Ectodermal cell (in vitro differentiated cells): ENCODE measurements around the gene EPHB2.

Experiments
- H3K27ac ChIP-seq: 2 replicates; pipeline ENCODE4 v1.7.0; 2013; ENCODE audit warnings: mild to moderate bottlenecking, low read depth, low read length; ENCODE audit not compliant: insufficient read depth, poor library complexity, severe bottlenecking
- H3K27me3 ChIP-seq: 2 replicates; pipeline ENCODE4 v1.7.0; 2013; ENCODE audit warnings: mild to moderate bottlenecking, low read length; ENCODE audit not compliant: insufficient read depth, control insufficient read depth, poor library complexity, severe bottlenecking
- H3K36me3 ChIP-seq: one replicate; pipeline ENCODE4 v1.7.0; 2013; ENCODE audit warnings: low read length; ENCODE audit not compliant: control insufficient read depth, insufficient read depth
- H3K4me1 ChIP-seq: one replicate; pipeline ENCODE4 v1.7.0; 2013; ENCODE audit warnings: low read length; ENCODE audit not compliant: control insufficient read depth, insufficient read depth
- H3K4me3 ChIP-seq: 2 replicates; pipeline ENCODE4 v1.7.0; 2013; ENCODE audit warnings: low read depth, low read length, control low read depth; ENCODE audit not compliant: insufficient read depth
- H3K9me3 ChIP-seq: 2 replicates; pipeline ENCODE4 v1.7.0; 2013; ENCODE audit warnings: mild to moderate bottlenecking, low read length, moderate library complexity; ENCODE audit not compliant: control insufficient read depth
- WGBS, 2 experiments: methylation state at CpG; one replicate each; pipeline ENCODE4 v1.1.7; 2013; ENCODE audit warnings: missing lambda C conversion rate in 2 of 2; 5-methylcytosine and 5-hydroxymethylcytosine counted together

Gene EPHB2

DNA sequence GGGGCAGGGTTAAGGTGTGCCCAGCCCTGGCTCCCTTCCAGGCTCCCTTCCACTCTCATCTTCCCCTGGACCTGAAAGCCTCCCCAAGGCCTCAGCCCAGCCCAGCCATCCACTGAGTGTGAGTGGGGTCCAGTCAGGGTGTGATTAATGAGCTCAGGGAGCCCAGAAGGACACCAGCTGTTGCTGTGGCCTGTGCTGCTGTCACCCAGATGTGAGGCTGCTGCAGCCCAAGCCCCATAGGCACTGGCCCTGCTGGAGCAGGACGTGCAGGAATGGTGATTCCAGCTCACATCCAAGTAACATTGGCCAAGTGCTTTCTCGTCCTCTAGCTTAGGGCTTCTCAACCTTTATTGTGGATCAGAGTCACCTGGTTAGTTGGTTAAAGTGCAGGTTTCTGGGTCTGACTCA, 77.6 kb downstream of the EPHB2 start:
- 88 to 90% methylated on average over 2 of the region's 2 CpGs for WGBS, 2 experiments
- Histone ChIP-seq H3K27ac (no peak overlapping the region), H3K36me3 (no peaks in the 10 kb centered on the region), H3K9me3 (no peaks in the 10 kb centered on the region), H3K4me1 (peaks cover 18% of the 10 kb centered on the region), H3K27me3 (no peaks in the 10 kb centered on the region), H3K4me3 (no peak overlapping the region)

DNA sequence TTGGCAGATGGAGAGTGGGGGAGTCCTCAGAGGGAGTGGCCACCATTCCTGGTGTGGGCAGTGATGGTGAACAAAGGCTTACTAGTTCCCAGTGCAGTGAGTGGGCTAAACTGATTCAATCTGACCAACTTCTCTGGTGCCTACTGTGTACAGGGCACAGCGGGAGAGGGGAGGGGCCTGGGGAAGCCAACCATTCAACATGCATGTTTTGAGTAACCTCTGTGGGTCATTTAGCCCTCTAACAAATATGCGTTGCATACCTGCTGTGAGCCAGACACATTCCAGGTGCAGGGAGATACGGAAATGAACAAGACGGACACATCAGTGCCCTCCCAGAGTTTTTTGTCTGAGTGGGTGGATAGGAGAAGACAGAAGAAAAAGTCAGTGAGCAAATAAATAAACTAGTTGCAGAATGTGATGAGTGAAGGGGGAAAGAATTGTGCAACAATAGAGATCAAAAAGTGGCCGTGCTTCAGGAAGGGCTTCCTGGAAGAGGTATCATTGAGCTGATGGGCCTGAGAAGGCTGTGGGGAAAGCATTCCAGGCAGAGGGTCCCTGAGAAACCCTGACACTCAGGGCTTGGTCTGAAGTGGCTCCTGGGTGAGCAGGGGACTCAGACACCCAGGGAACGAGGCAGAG, 78.8 kb downstream of the EPHB2 start:
- Histone ChIP-seq H3K27me3 (no peaks in the 10 kb centered on the region), H3K27ac (no peak overlapping the region), H3K4me3 (no peak overlapping the region), H3K4me1 (peaks cover 18% of the 10 kb centered on the region), H3K9me3 (no peaks in the 10 kb centered on the region), H3K36me3 (no peaks in the 10 kb centered on the region)
- WGBS, 2 experiments: 81 to 82% methylated on average over 6 of the region's 6 CpGs

- H3K9me3 ChIP-seq: no peaks in the 10 kb centered on the region
- 85 to 87% methylated on average over 13 of the region's 13 CpGs for WGBS, 2 experiments
- peaks cover 18% of the 10 kb centered on the region for H3K4me1 ChIP-seq
- no peak overlapping the region for H3K27ac ChIP-seq
- H3K27me3 ChIP-seq: no peaks in the 10 kb centered on the region
- H3K36me3 ChIP-seq: no peaks in the 10 kb centered on the region
- no peak overlapping the region for H3K4me3 ChIP-seq
These were observed 79.8 kb downstream of the EPHB2 start for GRCh38 chr1:22790232-22791008.

DNA sequence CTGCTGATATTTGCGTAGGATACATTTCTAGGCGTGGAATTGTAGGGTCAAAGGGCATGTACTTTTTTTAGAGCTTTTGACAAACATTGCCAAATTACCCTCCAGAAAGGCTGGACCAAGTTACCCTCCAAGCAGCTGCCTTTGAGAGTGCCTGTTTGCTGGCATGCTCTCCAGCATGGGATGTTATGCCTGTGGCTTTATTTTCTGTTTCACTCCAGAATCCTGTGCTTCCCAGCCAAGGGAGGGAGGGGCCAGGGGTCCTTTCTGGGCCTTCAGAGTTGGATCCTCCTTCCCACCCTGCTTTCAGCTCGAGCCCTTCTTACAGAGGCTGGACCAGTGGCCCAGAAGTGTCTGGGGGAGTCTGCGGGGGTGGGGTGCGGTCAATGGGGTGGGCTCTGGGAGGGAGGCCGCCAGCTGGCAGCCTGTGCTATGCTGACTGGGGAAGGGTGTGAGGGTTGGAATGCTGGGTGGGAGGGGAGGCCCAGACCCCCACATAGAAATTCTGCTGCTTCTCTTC, 81.2 kb downstream of the EPHB2 start:
- Histone ChIP-seq H3K36me3 (no peaks in the 10 kb centered on the region), H3K27ac (no peak overlapping the region), H3K9me3 (no peaks in the 10 kb centered on the region), H3K4me1 (peaks cover 18% of the 10 kb centered on the region), H3K4me3 (no peak overlapping the region), H3K27me3 (no peaks in the 10 kb centered on the region)
- WGBS, 2 experiments: 84 to 87% methylated on average over 6 of the region's 6 CpGs

DNA sequence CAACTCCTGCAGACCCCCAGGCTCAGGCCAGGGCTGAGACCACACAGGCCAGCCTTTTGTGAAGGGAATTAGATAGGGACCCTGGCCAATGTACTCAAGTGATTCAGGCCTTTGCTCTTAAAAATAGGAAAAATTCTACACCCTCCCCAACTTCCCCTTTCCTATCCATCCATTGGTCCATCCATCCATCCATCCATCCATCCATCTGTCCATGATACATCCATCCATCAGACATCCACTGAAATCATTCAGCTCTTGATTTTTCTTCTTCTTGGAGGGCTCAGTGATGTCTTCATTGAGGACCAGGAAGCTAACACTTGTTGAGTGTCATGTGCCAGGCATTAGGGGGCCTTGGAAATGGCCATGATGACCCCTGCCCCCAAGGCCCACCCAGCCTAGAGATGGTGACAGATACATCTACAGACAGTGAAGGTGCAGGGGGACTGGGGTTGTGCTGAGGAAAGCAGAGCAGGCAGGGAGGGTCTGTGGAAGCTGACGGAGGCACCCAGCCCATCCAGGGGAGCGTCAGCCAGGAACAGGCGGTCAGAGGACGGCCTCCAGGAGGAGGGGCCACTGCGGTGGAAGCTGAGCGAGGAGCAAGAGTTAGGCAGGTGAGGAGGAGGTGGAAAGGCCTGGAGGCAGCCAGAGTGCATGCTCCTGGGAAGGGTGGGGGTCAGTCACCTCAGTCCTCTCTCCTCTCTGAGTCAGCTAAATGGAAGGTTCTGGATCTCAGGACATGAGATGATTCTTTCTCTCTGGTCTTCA, 81.9 kb downstream of the EPHB2 start:
- no peak overlapping the region for H3K27ac ChIP-seq
- H3K36me3 ChIP-seq: no peaks in the 10 kb centered on the region
- H3K4me3 ChIP-seq: no peak overlapping the region
- H3K9me3 ChIP-seq: no peaks in the 10 kb centered on the region
- WGBS, 2 experiments: 62 to 71% methylated on average over 6 of the region's 6 CpGs
- no peaks in the 10 kb centered on the region for H3K27me3 ChIP-seq
- peaks cover 23% of the 10 kb centered on the region for H3K4me1 ChIP-seq

DNA sequence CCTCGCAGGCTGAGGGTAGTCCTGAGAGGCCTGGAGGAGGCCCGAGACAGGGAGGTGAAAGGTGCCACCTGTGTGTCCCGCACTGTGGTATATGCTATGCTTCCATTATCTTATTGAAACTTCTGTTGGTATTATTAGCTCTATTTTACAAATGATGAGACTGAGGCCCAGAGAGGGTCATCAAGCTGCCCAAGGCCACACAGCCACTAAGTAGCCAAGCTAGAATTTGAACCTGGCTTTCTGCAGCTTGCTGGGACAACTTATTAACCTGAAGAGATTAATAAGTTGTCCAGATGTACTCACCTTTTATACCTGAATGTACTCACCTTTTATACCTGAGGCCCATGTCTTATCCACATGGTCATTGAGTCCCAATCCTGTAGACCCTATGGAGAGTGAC, 83.0 kb downstream of the EPHB2 start:
- Histone ChIP-seq H3K27ac (no peak overlapping the region), H3K4me1 (peaks cover 25% of the 10 kb centered on the region), H3K9me3 (no peaks in the 10 kb centered on the region), H3K36me3 (no peaks in the 10 kb centered on the region), H3K27me3 (no peaks in the 10 kb centered on the region), H3K4me3 (no peak overlapping the region)
- 94 to 96% methylated on average over 3 of the region's 3 CpGs for WGBS, 2 experiments

DNA sequence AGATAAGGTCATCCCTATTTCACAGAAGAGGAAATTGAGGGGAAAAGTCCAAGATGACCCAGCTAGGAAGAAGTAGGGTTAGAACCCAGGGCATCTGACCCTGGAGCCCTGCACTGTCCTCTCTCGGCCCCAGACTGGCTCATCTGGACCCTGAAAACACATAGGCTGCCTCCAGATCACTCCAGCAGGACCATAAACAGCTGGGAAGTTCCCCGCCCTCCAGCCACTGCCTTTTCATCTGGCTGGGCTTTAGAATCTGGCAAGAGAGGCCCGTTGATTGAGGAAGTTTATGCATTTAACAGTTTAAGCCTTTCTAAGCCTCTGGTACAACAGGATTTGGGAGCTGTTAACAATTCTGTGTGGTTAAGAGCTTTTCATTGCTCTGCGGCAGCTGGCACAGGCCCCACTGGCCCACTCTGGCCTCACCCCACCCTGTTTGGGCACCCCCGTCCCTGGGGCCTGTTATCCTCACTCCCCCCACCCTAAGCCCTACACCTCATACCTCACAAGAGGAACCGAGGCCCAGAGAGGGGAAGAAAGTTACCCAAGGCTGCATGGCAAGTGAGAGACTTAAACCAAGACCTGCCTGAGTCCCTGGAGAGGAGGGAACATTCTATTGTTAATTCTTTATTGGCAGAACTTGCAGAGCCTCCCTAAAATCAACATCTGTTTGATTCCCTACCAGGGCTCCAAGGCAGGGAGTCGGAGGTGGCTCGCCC, 84.2 kb downstream of the EPHB2 start:
- no peak overlapping the region for H3K4me3 ChIP-seq
- H3K36me3 ChIP-seq: no peaks in the 10 kb centered on the region
- no peaks in the 10 kb centered on the region for H3K27me3 ChIP-seq
- no peaks in the 10 kb centered on the region for H3K9me3 ChIP-seq
- 55 to 66% methylated on average over 8 of the region's 8 CpGs for WGBS, 2 experiments
- peak overlapping the region; percentile 28 for H3K27ac ChIP-seq
- peaks cover 21% of the 10 kb centered on the region for H3K4me1 ChIP-seq

GRCh38 chr1:22795366-22795714, 84.7 kb downstream of the EPHB2 start:
- H3K27me3 ChIP-seq: no peaks in the 10 kb centered on the region
- no peak overlapping the region for H3K27ac ChIP-seq
- H3K4me1 ChIP-seq: peaks cover 21% of the 10 kb centered on the region
- no peak overlapping the region for H3K4me3 ChIP-seq
- 79 to 87% methylated on average over 4 of the region's 4 CpGs for WGBS, 2 experiments
- no peaks in the 10 kb centered on the region for H3K9me3 ChIP-seq
- H3K36me3 ChIP-seq: no peaks in the 10 kb centered on the region

- WGBS, 2 experiments: 95 to 96% methylated on average over 4 of the region's 4 CpGs
- H3K4me3 ChIP-seq: no peak overlapping the region
- peaks cover 31% of the 10 kb centered on the region for H3K4me1 ChIP-seq
- H3K9me3 ChIP-seq: no peaks in the 10 kb centered on the region
- no peaks in the 10 kb centered on the region for H3K36me3 ChIP-seq
- no peaks in the 10 kb centered on the region for H3K27me3 ChIP-seq
- H3K27ac ChIP-seq: no peak overlapping the region
These were observed 86.0 kb downstream of the EPHB2 start for GRCh38 chr1:22796642-22797041.
